ENCODE results near the gene MEIS2.

DNA sequence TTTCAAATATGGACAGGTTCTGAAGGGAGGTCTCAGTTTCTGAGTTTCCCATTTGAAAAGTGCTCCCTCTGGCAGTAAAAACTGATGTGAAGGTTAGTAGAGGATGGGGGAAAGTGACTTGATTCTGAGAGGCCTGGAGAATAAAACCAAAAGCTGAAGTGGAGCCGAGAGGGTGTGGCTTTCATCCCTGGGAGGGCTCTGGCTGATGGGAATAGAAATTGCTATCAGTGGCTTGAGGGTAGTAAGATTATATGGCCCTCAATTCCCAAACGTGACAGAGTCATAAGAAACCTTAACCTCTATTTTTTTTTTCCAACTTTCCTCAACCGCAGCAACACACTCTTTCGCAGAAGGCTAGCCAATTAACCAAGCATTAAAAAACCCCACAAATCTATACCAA lies 185.9 kb downstream of the MEIS2 start:
- TF ChIP-seq, protein P1, sequence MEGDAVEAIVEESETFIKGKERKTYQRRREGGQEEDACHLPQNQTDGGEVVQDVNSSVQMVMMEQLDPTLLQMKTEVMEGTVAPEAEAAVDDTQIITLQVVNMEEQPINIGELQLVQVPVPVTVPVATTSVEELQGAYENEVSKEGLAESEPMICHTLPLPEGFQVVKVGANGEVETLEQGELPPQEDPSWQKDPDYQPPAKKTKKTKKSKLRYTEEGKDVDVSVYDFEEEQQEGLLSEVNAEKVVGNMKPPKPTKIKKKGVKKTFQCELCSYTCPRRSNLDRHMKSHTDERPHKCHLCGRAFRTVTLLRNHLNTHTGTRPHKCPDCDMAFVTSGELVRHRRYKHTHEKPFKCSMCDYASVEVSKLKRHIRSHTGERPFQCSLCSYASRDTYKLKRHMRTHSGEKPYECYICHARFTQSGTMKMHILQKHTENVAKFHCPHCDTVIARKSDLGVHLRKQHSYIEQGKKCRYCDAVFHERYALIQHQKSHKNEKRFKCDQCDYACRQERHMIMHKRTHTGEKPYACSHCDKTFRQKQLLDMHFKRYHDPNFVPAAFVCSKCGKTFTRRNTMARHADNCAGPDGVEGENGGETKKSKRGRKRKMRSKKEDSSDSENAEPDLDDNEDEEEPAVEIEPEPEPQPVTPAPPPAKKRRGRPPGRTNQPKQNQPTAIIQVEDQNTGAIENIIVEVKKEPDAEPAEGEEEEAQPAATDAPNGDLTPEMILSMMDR (conservative IDR thresholded peaks at IDR 0.05 in 1 of 2, IDR thresholded peaks at IDR 0.05 in 1 of 2; ENCODE audit: extremely low read depth in 1 of 2, insufficient read depth in 1 of 2, low read depth in 1 of 2, low read length in 2 of 2), result no peak
- no peak for TF ChIP-seq EZH2 (IDR thresholded peaks at IDR 0.05; ENCODE audit: borderline replicate concordance, low read length)
